EL (cell line): ENCODE measurements around the gene ENPP7.
A peak's percentile ranks its signal among the peaks of the same experiment; 100 is the strongest.

ENCODE experiments used
- DNase-seq: peaks from one replicate; pipeline ENCODE4 v3.0.0-alpha.2; 2016

Gene ENPP7

DNA sequence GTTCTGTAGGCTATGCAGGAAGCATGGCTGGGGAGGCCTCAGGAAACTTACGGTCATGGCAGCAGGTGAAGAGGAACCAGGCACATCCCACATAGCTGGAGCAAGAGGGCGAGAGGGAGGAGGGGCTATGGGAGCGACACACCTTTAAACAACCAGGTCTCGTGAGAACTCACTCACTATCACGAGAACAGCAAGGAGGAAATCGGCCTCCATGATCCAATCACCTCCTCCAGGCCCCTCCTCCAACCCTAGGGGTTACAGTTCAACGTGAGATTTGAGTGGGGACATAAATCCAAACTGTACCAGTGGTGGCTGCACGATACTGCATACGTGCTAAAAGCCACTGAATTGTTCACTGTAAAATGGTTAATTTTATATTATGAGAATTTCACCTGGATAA lies 26.1 kb upstream of the ENPP7 start:
- no peak for DNase-seq

DNA sequence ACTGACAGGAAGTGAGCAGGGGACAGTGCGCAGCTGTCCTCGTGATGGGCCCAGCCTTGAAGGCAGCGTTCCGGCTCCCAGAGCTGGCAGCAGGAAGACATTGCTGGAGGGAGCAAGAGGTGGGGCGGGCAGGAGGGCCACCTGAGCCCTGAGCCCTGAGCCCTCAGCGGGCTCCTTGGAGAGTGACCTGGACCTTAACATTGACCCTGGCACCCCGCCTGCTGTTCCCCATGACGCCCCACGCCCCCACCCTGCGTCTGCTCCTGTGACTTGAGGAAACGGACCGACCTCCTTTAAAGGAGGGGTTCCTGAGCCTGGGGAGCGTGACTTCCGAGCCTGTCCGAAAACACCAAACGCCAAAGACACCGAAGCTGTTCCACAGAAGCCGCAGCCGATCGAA lies 25.1 kb upstream of the ENPP7 start:
- no peak for DNase-seq

DNA sequence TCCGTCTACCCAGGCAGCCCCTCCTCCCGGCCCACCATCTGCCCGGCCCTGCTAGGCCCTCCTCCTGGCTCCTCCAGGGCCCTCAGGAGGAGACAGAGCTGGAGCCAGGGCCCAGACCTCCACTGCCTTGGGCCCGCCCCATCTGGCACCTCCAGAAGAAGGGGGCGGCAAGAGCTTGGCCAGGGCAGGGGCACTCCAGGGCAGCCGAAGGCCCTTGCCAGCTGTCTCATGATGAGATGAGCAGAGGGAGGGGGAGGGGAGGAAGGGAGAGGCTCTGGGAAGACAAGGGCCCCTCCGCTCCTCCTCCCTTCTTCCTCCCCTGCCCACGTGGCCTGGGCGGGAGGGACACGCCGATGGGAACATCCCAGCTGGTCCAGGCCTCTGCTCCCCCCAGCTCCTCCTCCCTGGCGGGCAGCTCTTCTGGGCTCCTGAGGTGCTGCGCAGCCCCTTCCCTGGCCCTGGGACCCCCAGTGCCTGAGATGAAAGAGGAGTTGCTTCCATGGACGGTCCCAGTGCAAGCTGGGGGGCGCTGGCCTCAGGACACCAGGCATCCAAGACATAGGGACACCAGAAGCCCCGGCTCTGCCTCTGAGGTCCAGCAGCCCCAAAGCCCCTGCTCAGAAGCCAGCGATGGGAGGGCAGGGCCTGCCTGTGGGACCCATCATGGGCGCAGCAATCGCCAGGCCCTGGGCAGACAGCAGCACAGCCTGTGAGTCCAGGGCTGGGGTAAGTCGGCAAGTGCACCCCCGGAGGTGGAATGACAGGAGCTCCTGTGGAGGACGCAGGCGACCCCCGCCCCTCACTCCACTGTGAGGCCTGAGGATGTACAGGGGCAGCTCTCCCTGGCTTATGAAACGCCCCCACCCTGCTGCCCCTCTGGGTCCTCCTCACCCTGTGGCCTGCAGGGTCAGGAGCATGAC lies 23.6 kb upstream of the ENPP7 start:
- no peak for DNase-seq

DNA sequence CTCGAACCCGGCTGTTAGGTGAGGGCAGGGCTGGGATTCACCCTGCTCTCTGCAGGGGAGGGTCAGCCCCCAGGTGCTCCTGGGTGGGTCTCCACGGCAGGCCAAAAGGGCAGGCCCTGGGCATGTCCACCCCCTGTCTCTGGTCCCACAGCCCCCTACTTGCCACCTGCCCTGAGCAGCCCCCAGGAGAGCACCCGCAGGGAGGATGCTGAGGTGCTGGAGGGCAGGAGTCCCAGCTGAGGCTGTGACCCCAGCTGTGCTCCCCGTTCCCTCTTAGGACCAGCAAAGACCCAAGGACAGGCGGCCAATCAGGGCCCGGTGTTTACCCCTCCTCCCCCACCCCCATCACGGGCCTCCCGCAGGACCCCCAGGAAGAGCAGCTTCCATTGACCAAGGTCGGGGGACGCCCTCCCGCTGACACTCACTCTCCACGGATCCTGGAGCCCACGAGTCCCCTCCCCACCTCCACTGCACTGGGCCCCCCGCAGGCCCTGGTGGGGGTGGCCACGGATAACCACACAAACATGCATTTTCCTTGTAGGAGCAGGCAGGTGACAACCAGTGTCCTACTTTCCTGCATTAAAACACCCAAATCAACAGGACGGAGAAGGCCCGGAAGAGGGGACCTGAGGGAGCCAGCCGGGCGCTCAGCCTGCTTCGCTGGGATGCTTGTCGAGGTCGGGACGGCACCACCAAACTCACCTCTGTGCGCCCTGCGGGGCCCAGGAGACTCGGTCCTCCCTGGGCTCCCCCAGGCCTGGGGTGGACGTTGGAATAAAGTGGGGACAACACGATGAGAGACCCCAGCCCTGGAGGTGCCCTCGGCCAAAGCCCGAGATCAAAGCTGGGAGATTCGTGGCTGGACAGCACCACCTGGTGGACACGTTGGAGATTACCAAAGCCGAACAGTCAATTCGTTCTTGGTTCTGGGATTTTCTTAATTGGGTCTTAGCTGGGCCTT lies 22.5 kb upstream of the ENPP7 start:
- peak; percentile 45 for DNase-seq

DNA sequence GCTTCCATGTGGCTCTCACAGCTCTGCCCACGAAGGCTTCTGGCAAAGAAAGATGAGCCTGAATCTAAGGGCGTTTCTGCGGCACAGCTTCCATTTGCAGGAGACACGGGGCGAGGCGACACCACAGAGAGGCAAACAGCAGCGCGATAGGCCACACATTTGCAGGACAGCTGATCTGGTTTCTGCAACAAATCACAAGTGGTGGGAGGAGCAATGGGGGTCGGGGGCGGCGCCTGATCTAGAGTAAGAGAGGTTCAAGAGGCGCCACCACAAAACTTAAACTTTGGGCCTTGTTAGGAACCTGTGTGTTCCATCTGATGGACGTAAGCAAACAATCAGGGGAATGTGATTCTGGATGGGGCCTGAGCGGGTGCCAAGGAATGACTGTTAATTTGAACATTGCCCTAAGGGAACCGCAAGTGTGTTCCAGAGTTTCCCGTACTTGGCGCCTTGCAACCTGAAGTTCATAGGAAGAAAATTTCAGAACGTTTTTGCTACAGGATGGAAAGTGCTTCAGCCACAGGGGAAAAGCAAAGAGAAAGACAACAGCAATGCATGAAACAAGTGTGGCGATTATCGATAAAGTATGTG lies 18.9 kb upstream of the ENPP7 start:
- no peak for DNase-seq

DNA sequence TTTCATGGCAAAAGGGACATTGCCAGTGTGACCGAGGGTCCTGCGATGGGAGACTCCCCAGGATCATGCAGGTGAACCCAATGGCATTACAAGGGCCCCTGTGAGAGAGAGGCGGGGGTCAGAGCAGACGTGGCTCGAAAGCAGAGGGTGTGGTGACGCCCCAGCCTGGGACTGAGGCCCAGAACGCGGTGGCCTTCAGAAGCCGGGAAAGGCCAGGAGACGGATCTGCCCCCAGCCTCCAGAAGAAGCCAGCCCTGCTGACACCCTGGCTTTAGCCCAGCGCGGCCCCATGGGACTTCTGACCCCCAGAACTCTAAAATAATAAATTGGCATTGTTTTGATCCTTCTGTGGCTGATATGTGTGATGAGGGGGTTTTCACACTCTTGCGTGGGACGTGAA lies 17.4 kb upstream of the ENPP7 start:
- no peak for DNase-seq

DNA sequence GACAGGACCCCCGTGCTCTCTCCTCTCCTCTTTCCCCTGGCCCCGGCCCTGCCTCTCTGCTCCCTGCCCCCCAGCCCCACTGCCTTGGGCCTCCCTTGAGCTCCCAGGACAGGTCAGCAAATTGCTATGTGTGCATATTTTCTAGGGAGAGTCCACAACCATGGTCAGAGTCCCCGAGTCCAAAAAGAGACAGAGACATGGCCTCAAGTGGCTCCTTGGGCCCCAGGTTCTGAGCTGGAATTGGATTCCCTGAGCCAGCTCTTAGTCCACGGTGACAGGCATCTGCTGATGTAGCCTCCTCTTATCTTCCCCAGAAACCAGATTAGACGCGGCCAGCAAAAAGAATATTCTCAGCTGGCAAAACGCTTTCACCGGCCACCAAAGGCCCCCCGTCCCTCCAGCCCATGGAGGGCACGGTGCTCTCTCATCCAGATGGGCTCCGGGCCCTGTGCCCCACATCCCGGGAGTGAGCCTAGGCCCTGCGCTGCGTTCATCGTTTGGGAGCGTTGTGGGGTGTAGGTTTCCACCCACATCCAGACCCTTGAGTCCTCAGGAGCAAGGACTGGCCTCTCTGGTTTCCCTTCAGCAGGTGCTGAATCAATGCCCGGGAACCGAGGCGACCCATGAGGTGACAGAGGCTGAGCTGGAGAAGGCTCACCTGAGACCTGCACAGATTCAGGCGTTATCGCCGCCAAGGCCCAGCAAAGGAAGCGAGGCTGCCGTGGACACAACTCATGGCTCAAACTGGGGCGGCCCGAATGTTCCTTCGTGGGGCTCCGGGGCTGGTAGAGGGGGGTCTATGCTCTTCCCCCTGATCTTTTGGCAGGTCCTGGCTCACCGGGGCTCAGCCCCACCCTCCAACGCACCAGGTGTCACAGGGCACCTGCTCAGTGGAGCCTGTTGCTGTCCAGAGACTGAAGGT lies 16.3 kb upstream of the ENPP7 start:
- no peak for DNase-seq

DNA sequence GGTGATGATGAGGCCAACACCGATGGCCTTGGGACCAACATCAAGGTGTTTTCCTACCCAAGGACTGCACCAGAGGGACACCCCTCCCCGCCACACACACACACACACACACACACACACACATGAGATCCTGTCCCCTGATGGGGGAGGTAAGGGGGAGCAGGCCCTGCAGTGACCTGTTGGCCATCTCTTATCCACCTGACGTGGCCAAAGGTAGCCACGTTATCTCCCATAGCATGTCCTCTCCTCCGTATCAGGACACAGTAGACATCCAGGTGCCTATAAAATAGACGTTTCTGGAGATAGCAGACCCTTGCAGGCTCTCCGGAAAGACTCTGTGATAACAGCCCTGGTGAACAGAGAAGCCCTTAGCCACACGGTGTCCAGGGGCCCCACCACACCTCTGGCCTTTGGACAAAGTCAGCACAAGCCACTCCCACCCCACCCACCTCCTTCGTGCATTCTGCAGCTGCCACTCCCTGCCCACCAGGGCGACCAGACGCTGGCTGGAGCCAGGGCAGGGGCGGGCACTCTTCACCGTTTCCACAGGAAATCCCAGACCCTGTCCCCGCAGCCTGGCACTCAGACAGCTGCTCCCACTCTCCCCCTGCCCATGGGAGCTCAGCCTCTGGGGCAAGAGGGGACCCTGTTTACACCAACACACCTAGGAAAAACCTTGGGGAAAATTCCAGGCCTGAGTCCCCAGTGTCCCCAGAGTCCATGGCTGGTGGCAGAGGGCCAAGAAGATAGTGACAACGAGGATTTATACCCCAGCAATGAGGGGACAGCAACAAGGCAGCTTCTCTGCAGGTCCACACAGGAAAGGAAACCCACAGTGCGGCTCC lies 15.4 kb upstream of the ENPP7 start:
- DNase-seq, result no peak

DNA sequence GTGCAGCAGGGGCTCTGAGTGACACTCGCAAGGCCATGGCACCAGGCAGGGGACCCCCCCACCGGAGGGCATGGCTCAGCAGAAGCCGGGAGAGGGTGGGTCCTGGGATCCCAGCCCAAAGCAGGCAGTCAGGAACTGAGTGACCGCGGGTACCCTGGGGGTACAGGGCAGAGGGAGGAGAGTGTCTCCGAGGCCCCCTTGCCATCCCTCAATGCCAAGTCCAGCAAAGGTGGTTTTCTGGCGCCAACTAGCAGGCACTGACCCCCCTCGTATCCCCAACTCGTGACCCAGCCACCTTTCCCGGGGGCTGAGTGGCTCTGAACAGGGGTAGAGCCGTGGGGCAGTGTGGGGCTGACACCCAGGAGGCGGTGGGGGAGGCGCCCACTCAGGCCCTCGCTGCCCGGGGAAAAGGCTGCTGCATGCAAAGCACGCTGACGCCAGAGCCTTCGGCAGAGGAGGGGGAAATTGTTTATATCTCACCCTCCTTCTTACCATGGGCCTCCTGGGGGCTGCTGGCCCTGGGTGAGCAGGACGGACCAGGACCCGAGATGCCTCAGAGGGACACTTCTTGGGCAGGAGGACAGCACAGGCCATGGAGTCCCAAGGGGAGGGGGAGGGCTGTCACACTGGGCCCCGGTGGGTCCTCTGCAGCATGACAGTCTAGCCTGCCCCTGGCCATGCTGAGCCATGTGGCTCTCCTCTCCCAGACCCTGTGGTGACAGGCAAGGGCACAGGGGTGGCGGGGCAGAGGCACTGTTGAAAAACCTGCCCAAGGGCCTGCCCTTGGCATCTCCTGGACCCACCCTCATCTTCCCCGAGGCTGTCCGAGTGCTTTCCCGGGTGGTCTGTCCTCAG lies 14.6 kb upstream of the ENPP7 start:
- DNase-seq, result no peak

DNA sequence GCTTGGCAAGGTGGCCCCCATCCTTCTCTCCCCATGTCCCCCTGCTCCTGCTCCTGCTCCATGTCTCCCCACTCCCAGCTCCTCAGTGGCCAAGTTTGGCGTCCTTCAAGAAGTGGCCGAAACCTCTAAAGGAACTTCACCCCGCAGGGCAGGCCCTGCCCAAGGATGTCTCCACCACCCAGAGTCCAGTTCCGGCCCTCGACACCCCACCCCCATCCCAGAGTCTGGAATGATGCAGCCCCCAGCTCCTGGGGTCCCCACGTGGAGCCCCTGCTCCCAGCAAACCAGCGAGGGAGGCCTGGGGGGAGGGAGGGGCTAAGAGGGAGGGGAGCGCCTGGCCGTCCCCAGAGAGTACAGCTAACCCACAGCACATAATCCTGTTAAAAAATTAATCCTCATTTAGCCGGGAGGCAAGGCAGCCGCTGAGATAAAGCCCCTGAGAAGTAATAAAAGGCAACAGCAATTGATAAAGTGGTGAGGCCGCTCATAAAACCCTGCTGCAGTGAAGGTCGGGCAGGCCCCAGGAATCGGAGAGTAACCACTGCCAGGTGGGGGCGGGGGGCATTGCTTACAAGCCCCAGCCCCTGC lies 9.9 kb upstream of the ENPP7 start:
- DNase-seq, result no peak

DNA sequence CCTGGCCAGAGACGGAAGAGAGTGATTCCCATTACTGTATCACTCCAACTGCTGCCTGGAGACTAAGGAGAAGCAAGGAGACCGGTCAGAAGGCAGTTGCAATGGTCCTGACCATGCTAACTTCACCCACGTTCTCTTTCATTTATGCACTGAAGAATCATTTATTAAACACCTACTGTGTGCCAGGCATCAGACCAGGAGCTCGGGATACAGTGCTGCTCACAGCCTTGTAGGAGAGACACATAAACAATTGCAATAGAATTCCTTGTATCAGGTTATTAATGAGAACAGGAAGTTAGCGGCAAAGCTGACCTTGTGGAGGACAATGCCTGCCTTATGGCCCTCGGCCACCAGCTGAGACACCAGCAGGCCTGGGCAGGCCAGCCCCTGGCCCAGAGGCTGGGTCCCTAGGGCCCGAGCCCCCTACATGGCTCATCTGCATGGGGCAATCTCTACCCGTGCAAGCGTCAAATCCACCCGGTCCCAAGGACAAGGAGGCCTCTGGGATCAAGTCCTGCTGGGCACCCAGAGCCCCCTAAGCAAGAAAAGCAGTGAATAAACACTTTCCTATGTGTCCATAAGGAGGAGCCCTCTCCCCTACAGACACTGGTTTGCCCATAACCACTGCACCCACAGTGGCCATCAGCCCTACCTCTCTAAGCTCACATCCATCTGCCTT lies 8.6 kb upstream of the ENPP7 start:
- DNase-seq, result no peak

DNA sequence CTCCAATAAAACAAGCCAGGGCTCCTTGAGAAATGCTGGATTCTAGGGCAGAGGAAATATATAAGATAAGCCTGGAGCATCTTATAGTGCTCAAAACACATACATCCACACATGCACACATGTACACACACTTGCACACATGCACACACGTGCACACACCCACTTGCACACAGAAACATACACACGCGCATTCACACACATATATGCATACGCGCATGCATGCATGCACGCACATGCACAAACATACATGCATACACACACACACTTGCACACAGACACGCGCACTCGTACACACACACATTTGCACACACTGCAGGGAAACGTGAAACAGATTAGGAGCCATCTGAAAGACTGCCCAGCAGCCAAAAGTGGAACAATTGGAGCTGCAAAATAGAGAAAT lies 8.0 kb upstream of the ENPP7 start:
- DNase-seq, result no peak

DNA sequence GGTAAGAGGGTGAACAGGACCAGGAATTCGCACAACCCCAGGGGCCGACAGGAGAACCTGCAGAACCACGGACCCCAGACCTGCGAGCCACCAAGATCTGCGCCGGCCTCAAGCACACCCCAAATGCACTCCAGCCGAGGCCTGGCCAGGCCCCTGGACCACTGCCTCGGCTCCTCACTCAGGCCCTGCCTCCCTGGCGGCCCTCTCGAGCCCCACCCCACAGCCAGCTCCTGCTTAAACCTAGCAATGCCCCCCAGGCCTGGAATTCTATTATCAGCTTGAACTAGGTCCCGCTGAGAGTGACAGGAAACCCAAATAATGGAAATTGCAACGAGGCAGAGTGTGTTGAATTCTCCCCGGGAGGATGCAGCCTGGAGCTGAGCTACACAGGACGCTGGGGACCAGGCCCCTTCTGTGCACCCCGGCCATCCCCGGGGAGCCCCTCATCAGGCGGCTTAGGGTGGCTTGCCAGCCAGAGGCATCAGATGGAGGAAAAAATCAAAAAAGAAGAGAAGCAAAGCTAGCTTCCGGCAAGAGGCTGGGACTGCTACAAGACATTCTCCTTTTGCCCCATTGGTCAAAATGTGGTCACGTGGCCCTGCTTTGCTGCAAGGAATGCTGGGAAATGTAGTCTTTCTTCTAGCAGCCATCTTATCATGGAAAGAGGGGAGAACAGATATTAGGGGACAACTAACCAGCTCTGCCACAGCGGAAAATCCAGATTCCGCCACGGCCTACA lies 2.4 kb upstream of the ENPP7 start:
- DNase-seq, result peak; percentile 88

DNA sequence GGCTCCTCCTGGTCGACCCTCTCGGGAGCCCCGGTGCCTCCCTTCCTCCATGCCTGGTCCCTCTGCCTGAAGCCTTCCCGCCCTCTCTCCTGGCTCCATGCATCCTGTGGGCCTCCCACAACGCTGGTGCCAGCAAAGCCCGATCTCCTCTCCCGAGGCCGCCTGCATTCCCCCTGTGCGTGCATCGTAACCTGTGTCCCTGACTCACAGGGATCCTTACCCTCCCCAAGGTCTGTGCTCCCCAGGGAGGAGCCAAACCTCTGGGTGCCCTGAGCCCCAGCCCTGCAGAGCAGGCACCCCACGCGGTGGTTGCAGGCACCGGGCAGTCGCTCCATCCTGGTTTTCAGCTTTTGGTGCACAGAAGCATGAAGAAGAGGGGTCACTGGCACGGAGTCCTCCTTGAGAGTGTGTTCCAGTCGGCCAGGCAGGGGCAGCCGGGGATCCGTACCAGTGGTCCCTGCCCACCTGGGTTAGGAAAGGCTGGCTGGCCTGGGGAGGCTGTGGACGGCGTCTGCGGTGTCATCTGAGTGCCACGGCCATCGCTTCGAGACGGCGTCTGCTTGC lies 1.8 kb upstream of the ENPP7 start:
- DNase-seq, result no peak

DNA sequence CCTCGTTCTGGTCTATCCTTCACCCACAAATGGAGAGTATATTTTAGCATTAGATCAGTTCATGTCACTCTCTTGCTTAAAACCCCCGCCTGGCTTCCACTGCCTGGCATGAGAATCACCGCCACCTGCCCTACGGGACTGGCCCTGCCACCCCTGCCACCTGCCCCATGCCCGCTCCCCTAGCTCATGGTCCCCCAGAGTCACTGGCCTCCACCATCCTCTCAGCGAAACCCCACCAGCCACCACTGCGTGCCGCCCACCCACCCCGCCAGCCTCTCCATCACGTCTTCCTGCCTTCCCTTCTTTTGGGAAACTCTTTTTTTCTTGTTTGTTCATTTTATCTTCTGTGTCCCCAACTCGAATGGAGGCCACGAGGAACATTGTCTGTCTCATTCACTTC lies 982 bp upstream of the ENPP7 start:
- DNase-seq, result no peak

DNA sequence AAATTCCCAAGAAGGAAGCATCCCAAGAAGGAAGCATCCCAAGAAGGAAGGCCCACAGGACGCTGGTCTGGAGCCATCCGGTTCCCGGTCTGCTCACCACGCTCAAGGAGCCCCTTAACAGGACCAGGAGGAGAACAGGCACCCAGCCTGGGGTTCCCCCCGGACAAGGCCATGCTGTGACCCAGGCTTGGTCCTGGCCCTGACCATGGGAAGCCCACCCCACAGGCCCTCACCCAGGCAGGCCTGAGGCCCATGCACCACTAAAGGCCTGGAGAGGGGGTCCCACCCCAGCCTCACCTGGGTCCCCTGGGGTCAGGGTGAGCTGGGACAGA lies 340 bp upstream of the ENPP7 start:
- no peak for DNase-seq

DNA sequence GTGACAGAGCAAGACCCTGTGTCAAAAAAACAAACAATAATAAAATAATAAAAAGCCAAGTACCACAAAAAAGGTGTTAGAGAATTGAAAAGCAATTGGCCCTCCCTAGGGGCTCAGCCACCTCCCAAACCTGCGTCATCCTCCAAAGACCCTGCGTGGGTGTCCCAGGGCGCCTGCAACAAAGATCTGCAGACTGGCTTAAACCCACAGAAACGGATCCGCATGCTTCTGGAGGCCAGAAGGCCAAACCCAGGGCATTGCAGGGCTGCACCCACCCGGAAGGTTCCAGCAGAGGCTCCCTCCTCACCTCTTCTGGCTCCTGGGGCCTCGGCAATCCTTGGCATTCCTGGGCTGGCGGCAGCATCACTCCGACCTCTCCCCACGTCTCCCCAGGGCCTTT lies 1.5 kb downstream of the ENPP7 start:
- DNase-seq, result no peak
